HG02623 (cell line): Measurements from ENCODE around the gene SP9.
A peak's percentile ranks its signal among the peaks of the same experiment; 100 is the strongest.

Experiments
- ATAC-seq: cut with Tn5 transposase; IDR thresholded peaks from one replicate; pipeline ENCODE4 v1.9.1; 2021; ENCODE audit warnings: moderate library complexity; ENCODE audit not compliant: unreplicated experiment

The SP9 gene

GRCh38 chr2:174333372-174334277 lies 1.1 kb upstream of the SP9 start:
- ATAC-seq, result no peak

GRCh38 chr2:174334278-174334715 lies 457 bp upstream of the SP9 start:
- ATAC-seq, result no peak

GRCh38 chr2:174335254-174335987 lies 667 bp downstream of the SP9 start:
- ATAC-seq, result no peak

- no peak for ATAC-seq
Measured at GRCh38 chr2:174335988-174336500, 1.3 kb downstream of the SP9 start.

GRCh38 chr2:174336501-174337336 lies 2.0 kb downstream of the SP9 start:
- ATAC-seq, result no peak

- ATAC-seq, result no peak
Measured at GRCh38 chr2:174337337-174338146, 2.8 kb downstream of the SP9 start.

GRCh38 chr2:174338147-174338605 lies 3.4 kb downstream of the SP9 start:
- ATAC-seq, result no peak

- ATAC-seq, result no peak
Measured at GRCh38 chr2:174338671-174339560, 4.2 kb downstream of the SP9 start.

- ATAC-seq, result no peak
Measured at GRCh38 chr2:174339561-174340399, 5.0 kb downstream of the SP9 start.

- no peak for ATAC-seq
Measured at GRCh38 chr2:174340400-174341292, 5.9 kb downstream of the SP9 start.

GRCh38 chr2:174341293-174341994 lies 6.7 kb downstream of the SP9 start:
- ATAC-seq, result peak; percentile 60

- no peak for ATAC-seq
Measured at GRCh38 chr2:174341995-174342685, 7.4 kb downstream of the SP9 start.

GRCh38 chr2:174342686-174343342 lies 8.1 kb downstream of the SP9 start:
- ATAC-seq, result no peak

GRCh38 chr2:174343343-174343622 lies 8.5 kb downstream of the SP9 start:
- no peak for ATAC-seq

GRCh38 chr2:174343623-174344455 lies 9.1 kb downstream of the SP9 start:
- ATAC-seq, result no peak
